Tibial nerve (tissue), 4 donors: ENCODE measurements around the gene CGNL1. TPM values are rescaled to one million over a fixed set of nuclear protein-coding genes. Genes with fewer than 3 reads are reported as not detected.

Experiments
- DNase-seq, 2 donors: peaks; one replicate each; pipeline ENCODE4 v3.0.0-alpha.2; 2019; ENCODE audit warnings: low spot score in 2 of 2
- H3K27ac ChIP-seq, 4 donors: fragments of 200-600 bp; sonication (generic) in 3 of 4; one replicate each; pipeline ENCODE4 v1.5.1; 2017 to 2019; ENCODE audit warnings: mild to moderate bottlenecking in 1 of 4
- H3K27me3 ChIP-seq, 2 donors: fragments of 200-600 bp; sonication (generic) in 1 of 2; one replicate each; pipeline versions ENCODE4 v1.5.1 to v1.6.0; 2017 to 2019
- H3K36me3 ChIP-seq, 3 donors: fragments of 200-600 bp; sonication (generic); one replicate each; pipeline ENCODE4 v1.5.1; 2018 to 2019
- H3K4me1 ChIP-seq, 4 donors: fragments of 200-600 bp; sonication (generic) in 3 of 4; one replicate each; pipeline ENCODE4 v1.5.1; 2017 to 2019
- H3K4me3 ChIP-seq, 4 donors: fragments of 200-600 bp; sonication (generic) in 3 of 4; one replicate each; pipeline ENCODE4 v1.5.1; 2017 to 2019; ENCODE audit warnings: mild to moderate bottlenecking in 1 of 4, moderate library complexity in 1 of 4
- H3K9me3 ChIP-seq, 4 donors: fragments of 200-600 bp; sonication (generic) in 3 of 4; one replicate each; pipeline ENCODE4 v1.5.1; 2017 to 2019
- CTCF ChIP-seq, 5 experiments: fragments of 200-600 bp in 3 of 5; fragments of 450-650 bp in 2 of 5; sonication (generic) in 3 of 5; IDR thresholded peaks; one replicate each; pipeline ENCODE4 v1.5.1; 2016 to 2019; ENCODE audit warnings: antibody characterized with exemption in 5 of 5, mild to moderate bottlenecking in 3 of 5, moderate library complexity in 2 of 5
- EP300 ChIP-seq, 2 donors: sonication (generic); formaldehyde crosslinking; IDR thresholded peaks; one replicate each; pipeline ENCODE4 v1.6.1; 2017; ENCODE audit warnings: antibody characterized with exemption in 2 of 2, mild to moderate bottlenecking in 1 of 2
- POLR2A ChIP-seq, 2 donors: fragments of 450-650 bp; IDR thresholded peaks; one replicate each; pipeline ENCODE4 v1.6.1; 2017; ENCODE audit warnings: antibody characterized with exemption in 2 of 2, mild to moderate bottlenecking in 2 of 2, moderate library complexity in 2 of 2
- WGBS, 2 donors: methylation state at CpG; one replicate each; pipeline ENCODE4 v1.1.5; 2018; 5-methylcytosine and 5-hydroxymethylcytosine counted together
- total RNA-seq, 4 donors: library from RNA; depleted of rRNA; stranded (reverse); fragments of >200 nt; gene quantifications; one replicate each; pipeline ENCODE4 v1.1.0, GENCODE V29; 2016

The CGNL1 gene
- 10 to 100 TPM; 15.9 to 36.7 (median 29.2) TPM for total RNA-seq

GRCh38 chr15:57375827-57376695 lies at the start of gene CGNL1:
Gene CGNL1 (plus strand): TSS chr15:57376505. CDS start chr15:57438000, 61,495 bp downstream.
- DNase-seq = peak in 1 of 2 donors; percentile 26
- peak; percentile 20 to 35 for TF ChIP-seq POLR2A (IDR thresholded peaks at IDR 0.05)
- TF ChIP-seq CTCF (IDR thresholded peaks at IDR 0.05) = no peak
- 30 to 31% methylated on average over 39 to 44 of the region's 76 CpGs for WGBS, 2 donors

DNA sequence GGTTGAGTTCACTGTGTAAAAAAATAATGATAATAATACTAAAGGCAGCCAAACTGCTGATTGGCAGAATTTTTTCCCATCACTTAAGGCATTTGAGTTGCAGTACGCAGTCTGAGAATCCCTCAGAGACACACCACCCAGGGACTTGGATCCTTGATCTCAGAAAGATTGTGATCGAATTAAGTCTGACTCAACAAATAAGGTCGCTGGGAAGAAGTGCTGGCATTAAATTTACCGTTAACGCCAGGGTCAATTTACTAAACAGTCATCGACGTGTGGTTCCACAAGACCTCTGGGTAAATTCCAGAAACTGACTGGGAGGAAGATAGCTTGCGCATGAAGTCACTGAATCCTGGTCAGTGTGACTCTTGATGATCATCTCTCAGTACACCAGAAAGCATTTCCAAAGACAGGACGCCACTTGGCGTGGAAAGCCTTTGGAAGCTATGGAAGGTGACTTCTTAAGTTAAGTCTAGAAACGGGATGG lies 48.3 kb upstream of the CGNL1 start:
- no peak for TF ChIP-seq POLR2A (IDR thresholded peaks at IDR 0.05)
- TF ChIP-seq EP300 (IDR thresholded peaks at IDR 0.05) = peak in 1 of 2 donors; percentile 44
- no peak for TF ChIP-seq CTCF (IDR thresholded peaks at IDR 0.05)
- Histone ChIP-seq H3K9me3 (no peaks in the 10 kb centered on the region), H3K27me3 (no peaks in the 10 kb centered on the region), H3K4me3 (no peak overlapping the region), H3K36me3 (no peaks in the 10 kb centered on the region), H3K27ac (peak overlapping the region in 2 of 4 donors; percentile 34 to 56), H3K4me1 (peaks cover 0 to 10% (median 0%) of the 10 kb centered on the region in 4 donors)
- peak in 1 of 2 donors; percentile 33 for DNase-seq
- WGBS, 2 donors = 73 to 75% methylated on average over 11 of the region's 11 CpGs

More at GRCh38 chr15:57375827-57376695, at the start of gene CGNL1:
- H3K4me1 ChIP-seq = peaks cover 0 to 23% (median 2%) of the 10 kb centered on the region in 4 donors
- H3K9me3 ChIP-seq = no peaks in the 10 kb centered on the region
- H3K27me3 ChIP-seq = peaks cover 0 to 28% of the 10 kb centered on the region in 2 donors
- H3K36me3 ChIP-seq = no peaks in the 10 kb centered on the region
- H3K27ac ChIP-seq = peak within 1 kb of the TSS in 3 of 4 donors; percentile 19 to 86 (median 54)
- peak within 1 kb of the TSS; percentile 32 to 78 (median 50) for H3K4me3 ChIP-seq

- 88 to 89% methylated on average over 8 of the region's 8 CpGs for WGBS, 2 donors
- Histone ChIP-seq H3K27me3 (no peaks in the 10 kb centered on the region), H3K36me3 (no peaks in the 10 kb centered on the region), H3K4me3 (no peak overlapping the region), H3K27ac (peak overlapping the region in 1 of 4 donors; percentile 34), H3K4me1 (peaks cover 0 to 5% (median 0%) of the 10 kb centered on the region in 4 donors), H3K9me3 (no peaks in the 10 kb centered on the region)
- no peak for DNase-seq
- no peak for TF ChIP-seq EP300 (IDR thresholded peaks at IDR 0.05)
- no peak for TF ChIP-seq POLR2A (IDR thresholded peaks at IDR 0.05)
These were observed 47.8 kb upstream of the CGNL1 start for GRCh38 chr15:57328479-57328878.

GRCh38 chr15:57328897-57329296 lies 47.4 kb upstream of the CGNL1 start:
- H3K4me1 ChIP-seq = peaks cover 0 to 1% (median 0%) of the 10 kb centered on the region in 4 donors
- DNase-seq = no peak
- no peaks in the 10 kb centered on the region for H3K36me3 ChIP-seq
- H3K27me3 ChIP-seq = no peaks in the 10 kb centered on the region
- 46 to 57% methylated on average over 5 of the region's 5 CpGs for WGBS, 2 donors
- no peak overlapping the region for H3K4me3 ChIP-seq
- H3K9me3 ChIP-seq = no peaks in the 10 kb centered on the region
- no peak overlapping the region for H3K27ac ChIP-seq
- TF ChIP-seq CTCF (IDR thresholded peaks at IDR 0.05) (no peak), POLR2A (IDR thresholded peaks at IDR 0.05) (no peak), EP300 (IDR thresholded peaks at IDR 0.05) (no peak)

DNA sequence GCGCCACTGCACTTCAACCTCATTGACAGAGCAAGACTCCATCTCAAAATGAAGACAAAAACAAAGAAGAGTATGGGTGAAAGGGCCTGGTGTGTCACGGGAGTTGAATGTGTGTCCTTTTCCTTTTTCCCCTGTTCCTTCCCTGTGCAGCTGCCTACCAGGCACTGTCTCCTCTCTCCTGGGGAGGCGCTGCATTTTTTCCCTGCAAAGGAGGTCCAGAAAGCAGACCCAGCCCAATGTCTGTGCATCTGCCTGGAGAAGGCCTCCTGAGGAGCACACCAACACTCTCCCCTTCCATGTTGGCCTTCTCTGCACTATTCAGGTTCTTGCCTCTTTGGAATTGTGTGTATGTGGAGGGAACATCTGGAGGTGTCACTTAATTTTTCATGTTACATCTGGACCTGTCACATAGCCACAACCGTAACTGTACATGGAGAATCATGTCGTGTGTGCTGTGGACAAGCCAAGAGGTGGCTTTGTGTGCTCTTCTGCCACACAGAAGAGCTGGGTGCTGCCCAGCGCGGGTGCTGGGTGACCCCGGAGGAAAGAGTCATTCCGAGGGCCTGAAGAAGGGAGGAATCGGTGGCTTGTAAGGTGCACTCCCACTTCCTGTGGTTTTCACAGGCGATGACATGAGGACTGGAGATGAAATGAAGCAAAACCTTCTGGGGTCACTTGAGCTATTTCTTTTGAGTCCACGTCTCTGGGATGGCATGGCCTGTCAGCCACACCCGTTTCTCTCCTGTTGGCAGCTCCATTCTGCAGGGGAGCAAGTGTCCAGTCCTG lies 46.5 kb upstream of the CGNL1 start:
- no peaks in the 10 kb centered on the region for H3K4me1 ChIP-seq
- no peaks in the 10 kb centered on the region for H3K27me3 ChIP-seq
- DNase-seq = no peak
- H3K4me3 ChIP-seq = no peak overlapping the region
- TF ChIP-seq POLR2A (IDR thresholded peaks at IDR 0.05) (no peak), CTCF (IDR thresholded peaks at IDR 0.05) (no peak), EP300 (IDR thresholded peaks at IDR 0.05) (no peak)
- no peaks in the 10 kb centered on the region for H3K9me3 ChIP-seq
- WGBS, 2 donors = 84 to 88% methylated on average over 13 of the region's 13 CpGs
- no peak overlapping the region for H3K27ac ChIP-seq
- H3K36me3 ChIP-seq = no peaks in the 10 kb centered on the region
